HEK293 (cell line): ENCODE measurements around the gene MAP4K2.

Experiments used
- BCL11A ChIP-seq: fragments of 450-650 bp; formaldehyde crosslinking; IDR thresholded peaks from 2 replicates; pipeline ENCODE4 v1.5.1; 2016; ENCODE audit warnings: low read depth, missing biosample characterization, missing genetic modification characterization
- BCL11B ChIP-seq: fragments of 450-650 bp; formaldehyde crosslinking; IDR thresholded peaks from 2 replicates; pipeline ENCODE4 v1.5.1; 2016; ENCODE audit warnings: low read depth, missing biosample characterization, missing genetic modification characterization
- EGR2 ChIP-seq: fragments of 450-650 bp; formaldehyde crosslinking; IDR thresholded peaks from 2 replicates; pipeline ENCODE4 v1.5.1; 2016; ENCODE audit warnings: low read depth, missing biosample characterization, missing genetic modification characterization
- GLIS2 ChIP-seq: fragments of 450-650 bp; formaldehyde crosslinking; IDR thresholded peaks from 2 replicates; pipeline ENCODE4 v1.5.1; 2016; ENCODE audit warnings: missing biosample characterization, missing genetic modification characterization
- HOXC10 ChIP-seq: sonication (generic); formaldehyde crosslinking; IDR thresholded peaks from 2 replicates; pipeline ENCODE4 v1.8.1; 2023; ENCODE audit warnings: mild to moderate bottlenecking, missing genetic modification reagents
- KLF1 ChIP-seq: fragments of 450-650 bp; formaldehyde crosslinking; IDR thresholded peaks from 2 replicates; pipeline ENCODE4 v1.5.1; 2016; ENCODE audit warnings: missing biosample characterization, missing genetic modification characterization
- KLF8 ChIP-seq: fragments of 450-650 bp; formaldehyde crosslinking; IDR thresholded peaks from 2 replicates; pipeline ENCODE4 v1.5.1; 2016; ENCODE audit warnings: missing biosample characterization, missing genetic modification characterization
- KLF9 ChIP-seq: fragments of 450-650 bp; formaldehyde crosslinking; IDR thresholded peaks from 2 replicates; pipeline ENCODE4 v1.5.1; 2016; ENCODE audit warnings: missing biosample characterization, missing genetic modification characterization, low read depth
- SP2 ChIP-seq: fragments of 450-650 bp; formaldehyde crosslinking; IDR thresholded peaks from 2 replicates; pipeline ENCODE4 v1.5.1; 2016; ENCODE audit warnings: missing biosample characterization, missing genetic modification characterization
- ZBTB7A ChIP-seq: fragments of 450-650 bp; formaldehyde crosslinking; IDR thresholded peaks from 2 replicates; pipeline ENCODE4 v1.5.1; 2016; ENCODE audit warnings: low read depth, missing biosample characterization, missing genetic modification characterization
- ZBTB8A ChIP-seq: fragments of 450-650 bp; formaldehyde crosslinking; IDR thresholded peaks from 2 replicates; pipeline ENCODE4 v1.5.1; 2016; ENCODE audit warnings: missing biosample characterization, missing genetic modification characterization
- ZEB2 ChIP-seq: fragments of 450-650 bp; formaldehyde crosslinking; IDR thresholded peaks from 2 replicates; pipeline ENCODE4 v1.5.1; 2016; ENCODE audit warnings: missing biosample characterization, missing genetic modification characterization
- ZNF140 ChIP-seq: fragments of 450-650 bp; formaldehyde crosslinking; IDR thresholded peaks from 2 replicates; pipeline ENCODE4 v1.5.1; 2016; ENCODE audit warnings: missing biosample characterization, missing genetic modification characterization
- ZNF146 ChIP-seq: fragments of 450-650 bp; formaldehyde crosslinking; IDR thresholded peaks from 2 replicates; pipeline ENCODE4 v1.5.1; 2016; ENCODE audit warnings: missing biosample characterization, missing genetic modification characterization
- ZNF2 ChIP-seq: fragments of 450-650 bp; formaldehyde crosslinking; IDR thresholded peaks from 2 replicates; pipeline ENCODE4 v1.5.1; 2016; ENCODE audit warnings: missing biosample characterization, missing genetic modification characterization
- ZNF221 ChIP-seq: fragments of 450-650 bp; formaldehyde crosslinking; IDR thresholded peaks from 2 replicates; pipeline ENCODE4 v1.5.1; 2017; ENCODE audit warnings: missing biosample characterization, missing genetic modification characterization, borderline replicate concordance
- ZNF223 ChIP-seq: fragments of 450-650 bp; formaldehyde crosslinking; IDR thresholded peaks from 2 replicates; pipeline ENCODE4 v1.5.1; 2016; ENCODE audit warnings: missing biosample characterization, missing genetic modification characterization
- ZNF335 ChIP-seq: fragments of 450-650 bp; formaldehyde crosslinking; conservative IDR thresholded peaks from 2 replicates; pipeline ENCODE4 v1.5.1; 2016; ENCODE audit warnings: missing biosample characterization, missing genetic modification characterization
- ZNF423 ChIP-seq: fragments of 450-650 bp; formaldehyde crosslinking; IDR thresholded peaks from 2 replicates; pipeline ENCODE4 v1.5.1; 2016; ENCODE audit warnings: missing biosample characterization, missing genetic modification characterization
- ZNF48 ChIP-seq: fragments of 450-650 bp; formaldehyde crosslinking; IDR thresholded peaks from 2 replicates; pipeline ENCODE4 v1.5.1; 2016; ENCODE audit warnings: missing biosample characterization, missing genetic modification characterization
- ZNF544 ChIP-seq: fragments of 450-650 bp; formaldehyde crosslinking; IDR thresholded peaks from 2 replicates; pipeline ENCODE4 v1.5.0; 2017; ENCODE audit warnings: missing biosample characterization, missing genetic modification characterization
- ZNF548 ChIP-seq: fragments of 450-650 bp; formaldehyde crosslinking; IDR thresholded peaks from 2 replicates; pipeline ENCODE4 v1.5.1; 2016; ENCODE audit warnings: missing biosample characterization, missing genetic modification characterization
- ZNF596 ChIP-seq: fragments of 450-650 bp; IDR thresholded peaks from 2 replicates; pipeline ENCODE4 v1.5.0; 2018; ENCODE audit warnings: missing biosample characterization, mild to moderate bottlenecking, missing genetic modification characterization, moderate library complexity
- ZNF654 ChIP-seq: fragments of 450-650 bp; formaldehyde crosslinking; IDR thresholded peaks from 2 replicates; pipeline ENCODE4 v1.5.1; 2016; ENCODE audit warnings: low read depth, missing biosample characterization, missing genetic modification characterization
- ZNF670 ChIP-seq: fragments of 450-650 bp; formaldehyde crosslinking; IDR thresholded peaks from 2 replicates; pipeline ENCODE4 v1.5.1; 2016; ENCODE audit warnings: missing biosample characterization, missing genetic modification characterization, low read depth
- ZNF76 ChIP-seq: fragments of 450-650 bp; formaldehyde crosslinking; IDR thresholded peaks from 2 replicates; pipeline ENCODE4; 2016; ENCODE audit warnings: low read depth, missing biosample characterization, missing genetic modification characterization, borderline replicate concordance
- ZNF791 ChIP-seq: fragments of 450-650 bp; formaldehyde crosslinking; IDR thresholded peaks from 2 replicates; pipeline ENCODE4 v1.5.1; 2016; ENCODE audit warnings: missing biosample characterization, missing genetic modification characterization
- TF ChIP-seq, protein P1 (sequence below): fragments of 450-650 bp; formaldehyde crosslinking; IDR thresholded peaks from 2 replicates; pipeline ENCODE4 v1.5.1; 2016; ENCODE audit warnings: missing biosample characterization, missing genetic modification characterization
- TF ChIP-seq, protein P2 (sequence below): fragments of 450-650 bp; formaldehyde crosslinking; conservative IDR thresholded peaks from 2 replicates; pipeline ENCODE4 v1.5.1; 2016; ENCODE audit warnings: low read depth, missing biosample characterization, missing genetic modification characterization
- TF ChIP-seq, protein P3 (sequence below): fragments of 450-650 bp; formaldehyde crosslinking; IDR thresholded peaks from 2 replicates; pipeline ENCODE4 v1.5.1; 2016; ENCODE audit warnings: missing biosample characterization, missing genetic modification characterization
- TF ChIP-seq, protein P4 (sequence below): fragments of 450-650 bp; formaldehyde crosslinking; optimal IDR thresholded peaks from 2 replicates; pipeline ENCODE3; 2016; ENCODE audit warnings: missing biosample characterization, mild to moderate bottlenecking, missing genetic modification characterization

The MAP4K2 gene

DNA sequence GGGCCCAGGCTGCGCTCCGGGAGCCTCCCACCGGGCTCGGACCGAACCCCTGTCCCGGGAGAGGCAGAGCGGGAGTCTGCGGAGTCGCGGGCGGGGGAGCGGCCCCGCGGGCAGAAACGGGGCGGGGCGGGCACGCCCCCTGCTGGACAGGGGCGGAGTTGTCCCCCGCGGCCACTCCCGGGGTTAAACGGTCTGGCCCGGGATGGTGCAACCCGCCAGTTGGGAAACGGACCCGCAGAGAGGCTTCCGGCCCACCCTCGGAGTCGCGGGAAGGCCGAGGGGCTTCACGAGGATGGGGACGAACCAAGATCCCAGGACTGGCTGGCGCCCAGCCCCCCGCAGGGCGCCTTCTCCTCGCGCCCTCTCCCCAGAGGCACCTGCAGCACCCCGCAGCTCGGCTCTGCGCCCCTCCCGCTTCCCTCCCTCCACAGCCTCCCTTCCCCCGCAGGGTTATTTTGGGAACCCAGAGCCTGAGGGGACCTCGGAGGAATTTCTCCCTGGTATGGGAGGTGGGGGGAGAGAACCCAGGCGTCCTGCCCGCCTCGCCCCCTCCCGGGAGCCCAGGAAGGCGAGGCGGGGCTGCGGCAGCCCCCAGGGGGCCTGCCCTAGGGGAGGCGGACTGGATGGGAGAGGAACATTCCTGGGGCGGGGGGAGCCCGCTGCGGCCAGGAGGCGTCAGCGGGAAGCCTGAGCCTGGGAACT, 60.0 kb downstream of the MAP4K2 start (continued):
- TF ChIP-seq ZEB2 (tag by site-specific recombination), result peak; percentile 46; the same call in 1 of the 2 replicates
- peak; percentile 32 for TF ChIP-seq SP2 (tag by site-specific recombination)
- no peak; the same call in 1 of the 2 replicates for TF ChIP-seq EGR2 (tag by site-specific recombination)
- TF ChIP-seq ZBTB8A, result peak; percentile 69
- TF ChIP-seq ZBTB7A, result no peak; the same call in 1 of the 2 replicates
- no peak for TF ChIP-seq ZNF670 (tag by site-specific recombination)
- no peak for TF ChIP-seq ZNF544 (tag by site-specific recombination)
- TF ChIP-seq ZNF548 (tag by site-specific recombination), result no peak
- TF ChIP-seq ZNF140 (tag by site-specific recombination), result no peak
- TF ChIP-seq, protein P1, sequence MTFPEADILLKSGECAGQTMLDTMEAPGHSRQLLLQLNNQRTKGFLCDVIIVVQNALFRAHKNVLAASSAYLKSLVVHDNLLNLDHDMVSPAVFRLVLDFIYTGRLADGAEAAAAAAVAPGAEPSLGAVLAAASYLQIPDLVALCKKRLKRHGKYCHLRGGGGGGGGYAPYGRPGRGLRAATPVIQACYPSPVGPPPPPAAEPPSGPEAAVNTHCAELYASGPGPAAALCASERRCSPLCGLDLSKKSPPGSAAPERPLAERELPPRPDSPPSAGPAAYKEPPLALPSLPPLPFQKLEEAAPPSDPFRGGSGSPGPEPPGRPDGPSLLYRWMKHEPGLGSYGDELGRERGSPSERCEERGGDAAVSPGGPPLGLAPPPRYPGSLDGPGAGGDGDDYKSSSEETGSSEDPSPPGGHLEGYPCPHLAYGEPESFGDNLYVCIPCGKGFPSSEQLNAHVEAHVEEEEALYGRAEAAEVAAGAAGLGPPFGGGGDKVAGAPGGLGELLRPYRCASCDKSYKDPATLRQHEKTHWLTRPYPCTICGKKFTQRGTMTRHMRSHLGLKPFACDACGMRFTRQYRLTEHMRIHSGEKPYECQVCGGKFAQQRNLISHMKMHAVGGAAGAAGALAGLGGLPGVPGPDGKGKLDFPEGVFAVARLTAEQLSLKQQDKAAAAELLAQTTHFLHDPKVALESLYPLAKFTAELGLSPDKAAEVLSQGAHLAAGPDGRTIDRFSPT (tag by site-specific recombination), result no peak
- peak; percentile 75; the same call in 1 of the 2 replicates for TF ChIP-seq BCL11B (tag by site-specific recombination)
- peak; percentile 39 for TF ChIP-seq ZNF335 (tag by site-specific recombination)
- TF ChIP-seq ZNF48 (tag by site-specific recombination), result no peak
- TF ChIP-seq, protein P2, sequence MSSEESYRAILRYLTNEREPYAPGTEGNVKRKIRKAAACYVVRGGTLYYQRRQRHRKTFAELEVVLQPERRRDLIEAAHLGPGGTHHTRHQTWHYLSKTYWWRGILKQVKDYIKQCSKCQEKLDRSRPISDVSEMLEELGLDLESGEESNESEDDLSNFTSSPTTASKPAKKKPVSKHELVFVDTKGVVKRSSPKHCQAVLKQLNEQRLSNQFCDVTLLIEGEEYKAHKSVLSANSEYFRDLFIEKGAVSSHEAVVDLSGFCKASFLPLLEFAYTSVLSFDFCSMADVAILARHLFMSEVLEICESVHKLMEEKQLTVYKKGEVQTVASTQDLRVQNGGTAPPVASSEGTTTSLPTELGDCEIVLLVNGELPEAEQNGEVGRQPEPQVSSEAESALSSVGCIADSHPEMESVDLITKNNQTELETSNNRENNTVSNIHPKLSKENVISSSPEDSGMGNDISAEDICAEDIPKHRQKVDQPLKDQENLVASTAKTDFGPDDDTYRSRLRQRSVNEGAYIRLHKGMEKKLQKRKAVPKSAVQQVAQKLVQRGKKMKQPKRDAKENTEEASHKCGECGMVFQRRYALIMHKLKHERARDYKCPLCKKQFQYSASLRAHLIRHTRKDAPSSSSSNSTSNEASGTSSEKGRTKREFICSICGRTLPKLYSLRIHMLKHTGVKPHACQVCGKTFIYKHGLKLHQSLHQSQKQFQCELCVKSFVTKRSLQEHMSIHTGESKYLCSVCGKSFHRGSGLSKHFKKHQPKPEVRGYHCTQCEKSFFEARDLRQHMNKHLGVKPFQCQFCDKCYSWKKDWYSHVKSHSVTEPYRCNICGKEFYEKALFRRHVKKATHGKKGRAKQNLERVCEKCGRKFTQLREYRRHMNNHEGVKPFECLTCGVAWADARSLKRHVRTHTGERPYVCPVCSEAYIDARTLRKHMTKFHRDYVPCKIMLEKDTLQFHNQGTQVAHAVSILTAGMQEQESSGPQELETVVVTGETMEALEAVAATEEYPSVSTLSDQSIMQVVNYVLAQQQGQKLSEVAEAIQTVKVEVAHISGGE (tag by site-specific recombination), result no peak
- TF ChIP-seq ZNF2 (tag by site-specific recombination), result 0 out of 2 replicates have a peak, but pooled peaks have one; percentile 50
- TF ChIP-seq, protein P3, sequence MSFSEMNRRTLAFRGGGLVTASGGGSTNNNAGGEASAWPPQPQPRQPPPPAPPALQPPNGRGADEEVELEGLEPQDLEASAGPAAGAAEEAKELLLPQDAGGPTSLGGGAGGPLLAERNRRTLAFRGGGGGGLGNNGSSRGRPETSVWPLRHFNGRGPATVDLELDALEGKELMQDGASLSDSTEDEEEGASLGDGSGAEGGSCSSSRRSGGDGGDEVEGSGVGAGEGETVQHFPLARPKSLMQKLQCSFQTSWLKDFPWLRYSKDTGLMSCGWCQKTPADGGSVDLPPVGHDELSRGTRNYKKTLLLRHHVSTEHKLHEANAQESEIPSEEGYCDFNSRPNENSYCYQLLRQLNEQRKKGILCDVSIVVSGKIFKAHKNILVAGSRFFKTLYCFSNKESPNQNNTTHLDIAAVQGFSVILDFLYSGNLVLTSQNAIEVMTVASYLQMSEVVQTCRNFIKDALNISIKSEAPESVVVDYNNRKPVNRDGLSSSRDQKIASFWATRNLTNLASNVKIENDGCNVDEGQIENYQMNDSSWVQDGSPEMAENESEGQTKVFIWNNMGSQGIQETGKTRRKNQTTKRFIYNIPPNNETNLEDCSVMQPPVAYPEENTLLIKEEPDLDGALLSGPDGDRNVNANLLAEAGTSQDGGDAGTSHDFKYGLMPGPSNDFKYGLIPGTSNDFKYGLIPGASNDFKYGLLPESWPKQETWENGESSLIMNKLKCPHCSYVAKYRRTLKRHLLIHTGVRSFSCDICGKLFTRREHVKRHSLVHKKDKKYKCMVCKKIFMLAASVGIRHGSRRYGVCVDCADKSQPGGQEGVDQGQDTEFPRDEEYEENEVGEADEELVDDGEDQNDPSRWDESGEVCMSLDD (tag by site-specific recombination), result peak; percentile 71; the same call in 1 of the 2 replicates
- TF ChIP-seq BCL11A, result peak; percentile 82; the same call in 1 of the 2 replicates
- peak; percentile 88 for TF ChIP-seq KLF1 (tag by site-specific recombination)
- TF ChIP-seq, protein P4, sequence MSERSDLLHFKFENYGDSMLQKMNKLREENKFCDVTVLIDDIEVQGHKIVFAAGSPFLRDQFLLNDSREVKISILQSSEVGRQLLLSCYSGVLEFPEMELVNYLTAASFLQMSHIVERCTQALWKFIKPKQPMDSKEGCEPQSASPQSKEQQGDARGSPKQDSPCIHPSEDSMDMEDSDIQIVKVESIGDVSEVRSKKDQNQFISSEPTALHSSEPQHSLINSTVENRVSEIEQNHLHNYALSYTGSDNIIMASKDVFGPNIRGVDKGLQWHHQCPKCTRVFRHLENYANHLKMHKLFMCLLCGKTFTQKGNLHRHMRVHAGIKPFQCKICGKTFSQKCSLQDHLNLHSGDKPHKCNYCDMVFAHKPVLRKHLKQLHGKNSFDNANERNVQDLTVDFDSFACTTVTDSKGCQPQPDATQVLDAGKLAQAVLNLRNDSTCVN (tag by site-specific recombination), result peak; percentile 28
- peak; percentile 79 for TF ChIP-seq KLF8
- peak; percentile 84 for TF ChIP-seq KLF9 (tag by site-specific recombination)
- no peak for TF ChIP-seq ZNF221 (tag by site-specific recombination)
- no peak for TF ChIP-seq ZNF146
- TF ChIP-seq ZNF654 (tag by site-specific recombination), result peak; percentile 26; the same call in 1 of the 2 replicates
- TF ChIP-seq ZNF596 (tag by site-specific recombination), result no peak
- TF ChIP-seq ZNF223 (tag by site-specific recombination), result no peak
- no peak for TF ChIP-seq ZNF791
- peak; percentile 79 for TF ChIP-seq GLIS2 (tag by site-specific recombination)
- peak; percentile 54; the same call in 1 of the 2 replicates for TF ChIP-seq ZNF423 (tag by site-specific recombination)
- TF ChIP-seq ZNF76 (tag by site-specific recombination), result peak; percentile 32; the same call in 1 of the 2 replicates
- TF ChIP-seq HOXC10 (CRISPR knock-in tag), result no peak
